Esophagus muscularis mucosa (tissue), 3 donors: ENCODE data around the gene RTP5.

Experiments
- POLR2AphosphoS5 ChIP-seq, 2 donors: sonication (generic); formaldehyde crosslinking; IDR thresholded peaks; one replicate each; pipeline ENCODE4 v1.6.1; 2017; ENCODE audit warnings: antibody characterized with exemption in 2 of 2
- TF ChIP-seq, protein P1 (sequence below), 3 experiments: fragments of 200-600 bp in 2 of 3; fragments of 450-650 bp in 1 of 3; sonication (generic) in 2 of 3; IDR thresholded peaks; one replicate each; pipeline ENCODE4 v1.5.1; 2017 to 2019; ENCODE audit warnings: antibody characterized with exemption in 3 of 3, mild to moderate bottlenecking in 2 of 3, moderate library complexity in 1 of 3

DNA sequence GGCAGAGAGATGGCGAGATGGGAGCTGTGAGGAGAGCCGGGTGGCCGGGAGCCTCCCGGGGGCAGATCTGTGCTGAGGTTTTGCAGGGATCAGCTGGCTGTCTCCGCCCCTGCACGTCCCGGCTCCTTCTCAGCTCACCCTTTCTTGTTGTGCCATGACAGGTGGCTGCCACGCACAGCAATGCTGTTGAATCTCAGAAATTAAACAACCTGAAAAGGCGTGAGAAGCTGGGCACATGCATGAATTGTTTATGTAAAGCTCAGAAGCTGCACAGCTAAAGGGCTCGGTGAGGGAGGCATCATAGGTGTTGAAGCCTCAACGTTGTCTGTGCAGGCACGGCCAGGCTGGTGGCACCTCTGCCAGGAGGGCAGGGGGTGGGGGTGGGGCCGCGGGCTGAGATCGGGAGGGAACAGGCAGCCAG, 858 bp upstream of the RTP5 start:
- no peak for TF ChIP-seq POLR2AphosphoS5 (IDR thresholded peaks at IDR 0.05)
- TF ChIP-seq, protein P1, sequence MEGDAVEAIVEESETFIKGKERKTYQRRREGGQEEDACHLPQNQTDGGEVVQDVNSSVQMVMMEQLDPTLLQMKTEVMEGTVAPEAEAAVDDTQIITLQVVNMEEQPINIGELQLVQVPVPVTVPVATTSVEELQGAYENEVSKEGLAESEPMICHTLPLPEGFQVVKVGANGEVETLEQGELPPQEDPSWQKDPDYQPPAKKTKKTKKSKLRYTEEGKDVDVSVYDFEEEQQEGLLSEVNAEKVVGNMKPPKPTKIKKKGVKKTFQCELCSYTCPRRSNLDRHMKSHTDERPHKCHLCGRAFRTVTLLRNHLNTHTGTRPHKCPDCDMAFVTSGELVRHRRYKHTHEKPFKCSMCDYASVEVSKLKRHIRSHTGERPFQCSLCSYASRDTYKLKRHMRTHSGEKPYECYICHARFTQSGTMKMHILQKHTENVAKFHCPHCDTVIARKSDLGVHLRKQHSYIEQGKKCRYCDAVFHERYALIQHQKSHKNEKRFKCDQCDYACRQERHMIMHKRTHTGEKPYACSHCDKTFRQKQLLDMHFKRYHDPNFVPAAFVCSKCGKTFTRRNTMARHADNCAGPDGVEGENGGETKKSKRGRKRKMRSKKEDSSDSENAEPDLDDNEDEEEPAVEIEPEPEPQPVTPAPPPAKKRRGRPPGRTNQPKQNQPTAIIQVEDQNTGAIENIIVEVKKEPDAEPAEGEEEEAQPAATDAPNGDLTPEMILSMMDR (IDR thresholded peaks at IDR 0.05): no peak
